ENCODE results near the gene GTF2IRD1. TPM values are rescaled to one million over a fixed set of nuclear protein-coding genes. Genes with fewer than 3 reads are reported as not detected.
"Not testable (repeated sequence)": the region's sequence is repeated elsewhere in the genome, so short reads cannot be mapped to it uniquely, and the experiment has no call there.

GTF2IRD1 gene
- polyA plus RNA-seq, 1 of the 3 experiments (the other 2 are of a cell fraction): 26.4 TPM

DNA sequence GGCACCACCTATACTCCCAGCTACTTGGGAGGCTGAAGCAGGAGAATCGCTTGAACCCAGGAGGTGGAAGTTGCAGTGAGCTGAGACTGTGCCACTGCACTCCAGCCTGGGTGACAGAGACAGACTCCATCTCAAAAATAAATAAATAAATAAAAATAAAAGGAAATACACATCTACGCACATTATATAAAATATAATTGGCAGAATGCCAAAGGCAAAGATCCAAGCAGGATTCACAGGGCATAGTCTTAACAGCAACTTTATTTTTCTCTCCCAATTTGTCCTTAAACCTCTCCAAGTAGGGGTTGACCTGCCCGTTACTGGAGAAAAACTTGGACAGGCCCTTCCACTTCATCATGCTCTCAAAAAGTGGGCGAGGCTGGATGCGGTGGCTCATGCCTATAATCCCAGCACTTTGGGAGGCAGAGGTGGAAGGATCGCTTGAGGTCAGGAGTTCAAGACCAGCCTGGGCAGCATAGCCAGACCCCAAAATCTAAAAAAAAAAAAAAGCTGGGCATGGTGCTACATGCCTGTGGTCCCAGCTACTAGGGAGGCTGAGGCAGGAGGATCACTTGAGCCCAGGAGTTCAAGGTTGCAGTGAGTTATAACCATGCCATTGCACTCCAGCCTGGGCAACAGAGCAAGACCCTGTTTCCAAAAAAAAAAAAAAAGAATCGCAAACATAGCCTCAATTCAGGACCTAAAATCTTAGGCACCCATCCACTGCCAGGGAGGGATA is 38.9 kb upstream of the GTF2IRD1 start:
- POLR2A ChIA-PET; H3K4me1 ChIP-seq (ENCODE audit: control insufficient read depth in 1 of 2, insufficient read depth in 2 of 2, low read depth in 1 of 2, low read length in 1 of 2); DNase-seq; H3K36me3 ChIP-seq (replicated peaks in 1 of 2; ENCODE audit: control insufficient read depth in 1 of 2, insufficient read depth in 2 of 2, low read length in 1 of 2); H3K27ac ChIP-seq (ENCODE audit: low read depth in 2 of 2, low read length in 1 of 2); H3K9me3 ChIP-seq; H3K9ac ChIP-seq; H3K27me3 ChIP-seq (ENCODE audit: insufficient read depth); CTCF ChIA-PET; H3K9me2 ChIP-seq; H3K4me2 ChIP-seq; H2AFZ ChIP-seq (ENCODE audit: low read depth); H3K4me3 ChIP-seq (ENCODE audit: low read depth in 2 of 2, low read length in 1 of 2); H3K79me2 ChIP-seq (ENCODE audit: insufficient read depth); H4K20me1 ChIP-seq (ENCODE audit: insufficient read depth): not testable (repeated sequence)
- no CpG with 5 or more reads among the region's 7 CpGs for WGBS (ENCODE audit: low lambda C conversion rate)
- peaks cover 13% of the 10 kb centered on the region for H3F3A ChIP-seq (replicated peaks; ENCODE audit: insufficient read depth)

DNA sequence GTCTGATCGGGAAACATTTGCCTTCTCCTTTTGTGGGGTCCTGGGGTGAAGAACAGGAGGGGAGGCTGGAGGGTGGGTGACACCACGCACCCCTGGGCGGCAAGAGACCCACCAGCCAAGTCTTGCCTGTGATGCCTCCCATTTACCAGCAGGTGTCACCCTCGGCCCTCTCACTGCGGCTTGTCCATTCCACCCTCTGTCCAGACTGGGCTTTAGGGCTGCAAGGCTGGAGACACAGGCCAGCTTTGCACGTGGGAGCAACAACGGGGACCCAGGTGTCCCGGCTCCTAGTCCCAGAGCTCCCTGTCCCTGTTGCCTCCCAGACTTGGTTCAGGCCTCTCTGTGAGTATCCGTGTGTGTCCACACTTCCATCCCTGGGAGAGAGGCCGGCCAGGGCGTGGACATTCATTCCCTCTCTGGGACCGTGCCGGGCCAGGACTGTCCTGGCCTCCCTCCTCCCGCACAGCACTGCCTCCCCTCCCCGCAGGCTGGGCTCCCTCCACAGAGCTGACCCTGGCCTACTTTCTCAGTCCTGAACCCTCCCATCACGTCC is 36.2 kb upstream of the GTF2IRD1 start:
- DNase-seq: peak; percentile 97
- Histone ChIP-seq H3K79me2 (ENCODE audit: insufficient read depth) (no peaks in the 10 kb centered on the region), H3K9me2 (no peaks in the 10 kb centered on the region), H3K9ac (no peak overlapping the region), H3K4me2 (no peak overlapping the region), H3F3A (replicated peaks; ENCODE audit: insufficient read depth) (peaks cover 9% of the 10 kb centered on the region), H3K4me3 (ENCODE audit: low read depth in 2 of 2, low read length in 1 of 2) (peak overlapping the region in 1 of 2 experiments; percentile 6; a peak in 1 of 4 replicates), H3K27me3 (ENCODE audit: insufficient read depth) (no peaks in the 10 kb centered on the region), H3K36me3 (replicated peaks in 1 of 2; ENCODE audit: control insufficient read depth in 1 of 2, insufficient read depth in 2 of 2, low read length in 1 of 2) (no peaks in the 10 kb centered on the region), H2AFZ (ENCODE audit: low read depth) (peak overlapping the region; percentile 80; the same call in 1 of the 2 replicates), H3K27ac (ENCODE audit: low read depth in 2 of 2, low read length in 1 of 2) (no peak overlapping the region), H4K20me1 (ENCODE audit: insufficient read depth) (no peaks in the 10 kb centered on the region), H3K9me3 (no peaks in the 10 kb centered on the region), H3K4me1 (ENCODE audit: control insufficient read depth in 1 of 2, insufficient read depth in 2 of 2, low read depth in 1 of 2, low read length in 1 of 2) (peaks cover 0 to 3% of the 10 kb centered on the region in 2 experiments; a peak in 1 of 4 replicates)
- TF ChIP-seq SMC3 (IDR thresholded peaks at IDR 0.05; ENCODE audit: low read depth, low read length) (peak; percentile 99), RAD21 (IDR thresholded peaks at IDR 0.05; ENCODE audit: low read length) (peak; percentile 100), EZH2phosphoT487 (IDR thresholded peaks at IDR 0.05; ENCODE audit: borderline replicate concordance, low read depth) (no peak), MEF2A (IDR thresholded peaks at IDR 0.05; ENCODE audit: borderline replicate concordance, low read depth) (no peak), MXI1 (IDR thresholded peaks at IDR 0.05; ENCODE audit: low read depth, low read length) (peak; percentile 90)
- TF ChIP-seq, protein P1, sequence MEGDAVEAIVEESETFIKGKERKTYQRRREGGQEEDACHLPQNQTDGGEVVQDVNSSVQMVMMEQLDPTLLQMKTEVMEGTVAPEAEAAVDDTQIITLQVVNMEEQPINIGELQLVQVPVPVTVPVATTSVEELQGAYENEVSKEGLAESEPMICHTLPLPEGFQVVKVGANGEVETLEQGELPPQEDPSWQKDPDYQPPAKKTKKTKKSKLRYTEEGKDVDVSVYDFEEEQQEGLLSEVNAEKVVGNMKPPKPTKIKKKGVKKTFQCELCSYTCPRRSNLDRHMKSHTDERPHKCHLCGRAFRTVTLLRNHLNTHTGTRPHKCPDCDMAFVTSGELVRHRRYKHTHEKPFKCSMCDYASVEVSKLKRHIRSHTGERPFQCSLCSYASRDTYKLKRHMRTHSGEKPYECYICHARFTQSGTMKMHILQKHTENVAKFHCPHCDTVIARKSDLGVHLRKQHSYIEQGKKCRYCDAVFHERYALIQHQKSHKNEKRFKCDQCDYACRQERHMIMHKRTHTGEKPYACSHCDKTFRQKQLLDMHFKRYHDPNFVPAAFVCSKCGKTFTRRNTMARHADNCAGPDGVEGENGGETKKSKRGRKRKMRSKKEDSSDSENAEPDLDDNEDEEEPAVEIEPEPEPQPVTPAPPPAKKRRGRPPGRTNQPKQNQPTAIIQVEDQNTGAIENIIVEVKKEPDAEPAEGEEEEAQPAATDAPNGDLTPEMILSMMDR (IDR thresholded peaks at IDR 0.05): peak; percentile 99
- 39% methylated on average over 12 of the region's 16 CpGs for WGBS (ENCODE audit: low lambda C conversion rate)
- CTCF ChIA-PET: interaction anchor here (0.5 to 8.1 kb wide), 56 partner anchors 10 to 632 kb away, joined by 3 to 130 read pairs (median 4); partner anchors contain the start of gene GTF2IRD1
- POLR2A ChIA-PET: no interaction called here

- H3K36me3 ChIP-seq (replicated peaks in 1 of 2; ENCODE audit: control insufficient read depth in 1 of 2, insufficient read depth in 2 of 2, low read length in 1 of 2): no peaks in the 10 kb centered on the region
- CTCF ChIA-PET: interaction anchor here (0.5 to 8.1 kb wide), 55 partner anchors 10 to 631 kb away, joined by 3 to 130 read pairs (median 4); partner anchors contain the start of gene GTF2IRD1
- H2AFZ ChIP-seq (ENCODE audit: low read depth): no peak overlapping the region
- no peak overlapping the region for H3K9ac ChIP-seq
- WGBS (ENCODE audit: low lambda C conversion rate): 67% methylated on average over 8 of the region's 8 CpGs
- H3K27ac ChIP-seq (ENCODE audit: low read depth in 2 of 2, low read length in 1 of 2): no peak overlapping the region
- no peaks in the 10 kb centered on the region for H4K20me1 ChIP-seq (ENCODE audit: insufficient read depth)
- H3F3A ChIP-seq (replicated peaks; ENCODE audit: insufficient read depth): peaks cover 9% of the 10 kb centered on the region
- H3K27me3 ChIP-seq (ENCODE audit: insufficient read depth): no peaks in the 10 kb centered on the region
- H3K9me2 ChIP-seq: no peaks in the 10 kb centered on the region
- H3K4me3 ChIP-seq (ENCODE audit: low read depth in 2 of 2, low read length in 1 of 2): no peak overlapping the region
- H3K79me2 ChIP-seq (ENCODE audit: insufficient read depth): no peaks in the 10 kb centered on the region
- no peaks in the 10 kb centered on the region for H3K9me3 ChIP-seq
- POLR2A ChIA-PET: no interaction called here
- peaks cover 0 to 3% of the 10 kb centered on the region in 2 experiments; a peak in 1 of 4 replicates for H3K4me1 ChIP-seq (ENCODE audit: control insufficient read depth in 1 of 2, insufficient read depth in 2 of 2, low read depth in 1 of 2, low read length in 1 of 2)
- H3K4me2 ChIP-seq: no peak overlapping the region
- no peak for DNase-seq
- TF ChIP-seq TAF1 (IDR thresholded peaks at IDR 0.05; ENCODE audit: borderline replicate concordance, low read depth, low read length) (no peak), MAX (IDR thresholded peaks at IDR 0.05; ENCODE audit: low read depth) (no peak), MXI1 (IDR thresholded peaks at IDR 0.05; ENCODE audit: low read depth, low read length) (no peak), FOSL2 (IDR thresholded peaks at IDR 0.05; ENCODE audit: borderline replicate concordance, low read depth) (no peak), REST (IDR thresholded peaks at IDR 0.05; ENCODE audit: low read depth, low read length) (no peak), SIN3A (IDR thresholded peaks at IDR 0.05; ENCODE audit: borderline replicate concordance, low read depth, low read length) (no peak)
- TF ChIP-seq, protein P2, sequence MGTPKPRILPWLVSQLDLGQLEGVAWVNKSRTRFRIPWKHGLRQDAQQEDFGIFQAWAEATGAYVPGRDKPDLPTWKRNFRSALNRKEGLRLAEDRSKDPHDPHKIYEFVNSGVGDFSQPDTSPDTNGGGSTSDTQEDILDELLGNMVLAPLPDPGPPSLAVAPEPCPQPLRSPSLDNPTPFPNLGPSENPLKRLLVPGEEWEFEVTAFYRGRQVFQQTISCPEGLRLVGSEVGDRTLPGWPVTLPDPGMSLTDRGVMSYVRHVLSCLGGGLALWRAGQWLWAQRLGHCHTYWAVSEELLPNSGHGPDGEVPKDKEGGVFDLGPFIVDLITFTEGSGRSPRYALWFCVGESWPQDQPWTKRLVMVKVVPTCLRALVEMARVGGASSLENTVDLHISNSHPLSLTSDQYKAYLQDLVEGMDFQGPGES (IDR thresholded peaks at IDR 0.05; ENCODE audit: low read depth, low read length): no peak
Observed at GRCh38 chr7:74418076-74418475, 35.6 kb upstream of the GTF2IRD1 start.
